Thoracic aorta (tissue), 2 donors: ENCODE data around the gene GBP2. TPM values are rescaled to one million over a fixed set of nuclear protein-coding genes. Genes with fewer than 3 reads are reported as not detected.

ENCODE experiments used
- ATAC-seq: fragments of 150-250 bp; one replicate; pipeline ENCODE4 v1.8.0; 2017; ENCODE audit warnings: low read depth; ENCODE audit not compliant: insufficient number of reproducible peaks, low FRiP score
- DNase-seq: peaks from one replicate; pipeline ENCODE4 v3.0.0-alpha.2; 2020; ENCODE audit warnings: low spot score
- H3K27ac ChIP-seq, 2 donors: fragments of 200-600 bp; sonication (generic); 1 replicate in 1 of 2; 2 replicates in 1 of 2; pipeline ENCODE4 v1.5.1; 2016; ENCODE audit warnings: mild to moderate bottlenecking in 2 of 2, moderate library complexity in 2 of 2
- H3K27me3 ChIP-seq: fragments of 200-600 bp; sonication (generic); replicated peaks from 2 replicates; pipeline ENCODE4 v1.6.0; 2016; ENCODE audit warnings: mild to moderate bottlenecking; ENCODE audit not compliant: insufficient read depth
- H3K36me3 ChIP-seq: fragments of 200-600 bp; sonication (generic); one replicate; pipeline ENCODE4 v1.5.1; 2016
- H3K4me1 ChIP-seq, 2 donors: fragments of 200-600 bp; sonication (generic); 1 replicate in 1 of 2; 2 replicates in 1 of 2; pipeline versions ENCODE4 v1.5.1 to v1.6.0; 2016; ENCODE audit warnings: low read depth in 2 of 2, mild to moderate bottlenecking in 1 of 2; ENCODE audit not compliant: control insufficient read depth in 1 of 2
- H3K4me3 ChIP-seq: fragments of 200-600 bp; sonication (generic); 2 replicates; pipeline ENCODE4 v1.5.1; 2016; ENCODE audit warnings: mild to moderate bottlenecking
- H3K9me3 ChIP-seq: fragments of 200-600 bp; sonication (generic); 2 replicates; pipeline ENCODE4 v1.5.1; 2016
- total RNA-seq, 2 donors: library from RNA; depleted of rRNA; stranded (reverse); fragments of >200 nt; gene quantifications; one replicate each; pipeline versions ENCODE4 v1.1.0 to v1.2.3, GENCODE V29; 2016
- TF ChIP-seq, protein P1 (sequence below): fragments of 200-600 bp; sonication (generic); IDR thresholded peaks from one replicate; pipeline ENCODE4 v1.5.1; 2019; ENCODE audit warnings: antibody characterized with exemption

Gene GBP2
- total RNA-seq, 2 donors from 2014 or later, result 79.7 to 89.5 TPM

DNA sequence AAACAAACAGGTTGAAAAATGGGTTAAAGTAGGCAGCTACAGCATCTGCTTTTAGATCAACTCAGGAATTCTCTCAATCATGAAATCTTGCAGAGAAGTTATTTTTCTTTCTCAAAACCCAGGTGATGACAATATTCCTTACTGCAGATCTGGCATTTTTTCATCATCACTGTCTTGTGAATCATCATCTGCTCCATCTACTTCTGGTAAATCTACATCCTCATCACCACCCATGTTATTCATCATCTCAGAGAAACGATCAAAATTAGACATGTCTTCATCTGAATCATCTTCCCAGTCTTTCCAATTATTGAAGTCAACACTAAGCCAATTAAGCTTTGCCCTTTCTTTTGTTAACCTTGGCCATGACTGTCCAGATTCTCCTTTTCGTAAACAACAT lies 21.8 kb downstream of the GBP2 start:
- Histone ChIP-seq H3K4me3 (no peak overlapping the region), H3K36me3 (peaks cover 33% of the 10 kb centered on the region), H3K9me3 (no peaks in the 10 kb centered on the region), H3K4me1 (no peaks in the 10 kb centered on the region), H3K27ac (no peak overlapping the region), H3K27me3 (no peaks in the 10 kb centered on the region)
- no peak for ATAC-seq
- TF ChIP-seq, protein P1, sequence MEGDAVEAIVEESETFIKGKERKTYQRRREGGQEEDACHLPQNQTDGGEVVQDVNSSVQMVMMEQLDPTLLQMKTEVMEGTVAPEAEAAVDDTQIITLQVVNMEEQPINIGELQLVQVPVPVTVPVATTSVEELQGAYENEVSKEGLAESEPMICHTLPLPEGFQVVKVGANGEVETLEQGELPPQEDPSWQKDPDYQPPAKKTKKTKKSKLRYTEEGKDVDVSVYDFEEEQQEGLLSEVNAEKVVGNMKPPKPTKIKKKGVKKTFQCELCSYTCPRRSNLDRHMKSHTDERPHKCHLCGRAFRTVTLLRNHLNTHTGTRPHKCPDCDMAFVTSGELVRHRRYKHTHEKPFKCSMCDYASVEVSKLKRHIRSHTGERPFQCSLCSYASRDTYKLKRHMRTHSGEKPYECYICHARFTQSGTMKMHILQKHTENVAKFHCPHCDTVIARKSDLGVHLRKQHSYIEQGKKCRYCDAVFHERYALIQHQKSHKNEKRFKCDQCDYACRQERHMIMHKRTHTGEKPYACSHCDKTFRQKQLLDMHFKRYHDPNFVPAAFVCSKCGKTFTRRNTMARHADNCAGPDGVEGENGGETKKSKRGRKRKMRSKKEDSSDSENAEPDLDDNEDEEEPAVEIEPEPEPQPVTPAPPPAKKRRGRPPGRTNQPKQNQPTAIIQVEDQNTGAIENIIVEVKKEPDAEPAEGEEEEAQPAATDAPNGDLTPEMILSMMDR, result no peak
- DNase-seq, result no peak

DNA sequence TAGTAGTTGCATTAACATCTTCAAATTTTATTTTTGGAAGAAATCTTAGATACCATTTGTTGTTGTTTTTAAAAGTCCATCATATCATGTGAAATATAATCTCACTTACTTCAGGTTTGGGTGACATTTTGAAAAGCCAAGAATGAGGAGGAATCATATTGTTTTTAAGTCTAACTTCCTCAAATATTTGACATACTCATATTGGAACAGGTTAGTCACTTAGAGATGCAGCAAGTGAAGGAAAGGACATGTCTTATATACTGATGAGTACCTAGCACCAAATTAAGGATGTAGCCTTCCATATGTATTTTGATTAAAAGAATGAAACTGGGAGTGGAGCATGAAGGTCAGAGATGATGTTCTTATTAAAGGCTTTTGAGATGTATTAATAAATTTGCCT lies 23.9 kb downstream of the GBP2 start:
- no peak overlapping the region for H3K4me3 ChIP-seq
- no peak overlapping the region for H3K27ac ChIP-seq
- peaks cover 20% of the 10 kb centered on the region for H3K36me3 ChIP-seq
- no peaks in the 10 kb centered on the region for H3K27me3 ChIP-seq
- no peaks in the 10 kb centered on the region for H3K4me1 ChIP-seq
- no peak for DNase-seq
- TF ChIP-seq, protein P1, result no peak
- no peaks in the 10 kb centered on the region for H3K9me3 ChIP-seq
- ATAC-seq, result no peak

DNA sequence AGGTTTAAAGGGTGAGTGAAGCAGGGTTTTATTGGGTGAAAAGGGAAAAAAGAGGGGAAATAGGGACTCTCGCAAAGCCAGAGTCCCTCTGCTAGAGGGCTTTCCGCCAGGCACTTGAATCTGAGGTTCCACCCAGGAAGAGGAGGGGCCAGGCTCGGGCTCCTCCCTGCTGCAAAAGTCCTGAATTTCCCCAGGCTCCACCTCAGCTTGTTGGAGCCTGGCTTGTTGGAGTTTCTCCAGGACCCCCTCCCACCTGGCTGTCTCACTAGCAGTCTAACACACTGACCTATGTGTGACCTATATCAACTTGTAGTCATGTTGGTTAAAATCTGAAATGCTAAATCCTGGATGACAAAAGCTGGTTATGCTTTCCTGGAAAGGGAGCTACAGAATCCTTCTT lies 25.5 kb downstream of the GBP2 start:
- ATAC-seq, result no peak
- no peak for DNase-seq
- no peak overlapping the region for H3K4me3 ChIP-seq
- no peak overlapping the region for H3K27ac ChIP-seq
- no peaks in the 10 kb centered on the region for H3K4me1 ChIP-seq
- H3K36me3 ChIP-seq, result peaks cover 9% of the 10 kb centered on the region
- no peaks in the 10 kb centered on the region for H3K27me3 ChIP-seq
- H3K9me3 ChIP-seq, result no peaks in the 10 kb centered on the region
- TF ChIP-seq, protein P1, result no peak

DNA sequence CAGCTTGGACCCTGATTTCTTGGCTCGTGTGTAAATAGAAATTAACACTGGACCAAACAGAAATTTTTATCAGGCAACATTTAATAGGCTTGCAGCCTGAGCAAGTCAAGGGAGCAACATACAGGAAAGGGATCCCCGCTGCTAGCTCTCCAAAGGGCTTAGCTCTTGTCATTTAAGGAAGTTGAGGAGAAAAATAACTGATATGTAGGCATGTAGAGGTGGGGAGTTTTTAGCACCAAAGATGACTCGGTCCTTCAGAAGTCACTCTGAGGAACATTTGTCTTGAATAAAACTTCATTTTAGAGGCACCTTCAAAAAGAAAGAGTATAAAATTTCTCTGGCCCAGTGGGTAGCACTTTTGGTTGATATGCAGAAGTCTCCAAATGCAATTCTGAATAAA lies 27.1 kb downstream of the GBP2 start:
- Histone ChIP-seq H3K9me3 (no peaks in the 10 kb centered on the region), H3K4me1 (no peaks in the 10 kb centered on the region), H3K36me3 (no peaks in the 10 kb centered on the region), H3K27me3 (no peaks in the 10 kb centered on the region), H3K4me3 (no peak overlapping the region), H3K27ac (no peak overlapping the region)
- DNase-seq (no peak), ATAC-seq (no peak)
- TF ChIP-seq, protein P1, result no peak

DNA sequence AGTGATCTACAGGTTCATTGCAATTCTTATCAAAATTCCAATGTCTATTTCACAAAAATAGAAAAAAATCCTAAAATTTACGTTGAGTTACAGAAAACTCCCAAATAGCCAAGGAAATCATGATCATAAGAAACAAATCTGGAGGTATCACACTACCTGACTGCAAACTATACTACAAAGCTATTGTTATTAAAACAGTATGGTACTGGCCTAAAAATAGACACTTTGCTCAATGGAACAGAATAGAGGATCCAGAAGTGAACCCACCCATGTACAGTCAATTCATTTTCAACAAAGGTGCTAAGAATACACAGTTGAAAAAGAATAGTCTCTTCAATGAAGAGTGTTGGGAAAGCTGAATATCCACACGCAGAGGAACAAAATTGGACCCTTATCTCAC lies 30.2 kb downstream of the GBP2 start:
- Histone ChIP-seq H3K9me3 (no peaks in the 10 kb centered on the region), H3K36me3 (no peaks in the 10 kb centered on the region), H3K4me3 (no peak overlapping the region), H3K27me3 (no peaks in the 10 kb centered on the region), H3K4me1 (no peaks in the 10 kb centered on the region), H3K27ac (no peak overlapping the region)
- no peak for DNase-seq
- ATAC-seq, result no peak
- TF ChIP-seq, protein P1, result no peak
